Right lobe of liver (tissue), 6 donors: ENCODE data around the gene MYO1D. TPM values are rescaled to one million over a fixed set of nuclear protein-coding genes. Genes with fewer than 3 reads are reported as not detected.

Experiments
- ATAC-seq, 4 donors: fragments of 200-7000 bp; cut with Tn5 transposase; one replicate each; pipeline ENCODE4 v1.9.1; 2020; ENCODE audit warnings: mild to moderate bottlenecking in 4 of 4, moderate library complexity in 4 of 4
- DNase-seq, 3 donors: peaks; one replicate each; pipeline ENCODE4 v3.0.0-alpha.2; 2020
- H3K27ac ChIP-seq, 3 donors: fragments of 200-600 bp; one replicate each; pipeline ENCODE4 v1.8.0; 2022
- H3K27me3 ChIP-seq, 2 donors: fragments of 200-600 bp; one replicate each; pipeline ENCODE4 v1.8.0; 2022
- H3K36me3 ChIP-seq, 4 donors: fragments of 200-600 bp; sonication (generic) in 1 of 4; one replicate each; pipeline versions ENCODE4 v1.5.1 to v1.8.0; 2017 to 2022; ENCODE audit warnings: control low read depth in 1 of 4
- H3K4me1 ChIP-seq, 4 donors: fragments of 200-600 bp; sonication (generic) in 1 of 4; one replicate each; pipeline versions ENCODE4 v1.5.1 to v1.8.0; 2017 to 2022; ENCODE audit warnings: control low read depth in 1 of 4
- H3K4me3 ChIP-seq, 3 donors: fragments of 200-600 bp; one replicate each; pipeline ENCODE4 v1.8.0; 2022
- H3K9me3 ChIP-seq, 4 donors: fragments of 200-600 bp; sonication (generic) in 1 of 4; one replicate each; pipeline versions ENCODE4 v1.5.1 to v1.8.0; 2017 to 2022; ENCODE audit warnings: control low read depth in 1 of 4
- CTCF ChIP-seq, 4 donors: fragments of 200-600 bp in 3 of 4; fragments of 450-650 bp in 1 of 4; IDR thresholded peaks; one replicate each; pipeline versions ENCODE4 v1.5.1 to v1.8.0; 2016 to 2022; ENCODE audit warnings: antibody characterized with exemption in 4 of 4, mild to moderate bottlenecking in 2 of 4
- POLR2A ChIP-seq: fragments of 450-650 bp; IDR thresholded peaks from one replicate; pipeline ENCODE4 v1.6.1; 2017; ENCODE audit warnings: antibody characterized with exemption, mild to moderate bottlenecking
- WGBS: methylation state at CpG from one replicate; pipeline ENCODE4 v1.1.6; 2018; ENCODE audit warnings: low coverage, low lambda C conversion rate; ENCODE audit not compliant: insufficient coverage; ENCODE audit errors: missing lambda C conversion rate; 5-methylcytosine and 5-hydroxymethylcytosine counted together
- intact Hi-C, 2 donors: fragments of 100-400 bp; cut with DNase I; formaldehyde crosslinking; loops; one replicate each; pipeline versions ENCODE4 v1.11.2 to v1.14.1; 2022
- total RNA-seq, 6 experiments: library from RNA; depleted of rRNA in 2 of 6; stranded (reverse); fragments of >200 nt in 2 of 6; fragmentation: NEBNext Ultra II Directional in 3 of 6; extraction: Animal tissue kit (Norgen Biotek cat#: 25700) in 3 of 6; gene quantifications; one replicate each; pipeline versions ENCODE4 v1.1.0 to v1.2.4, GENCODE V29; 2016 to 2023
- donor health status: DM: no; HTN: yes; CAD: no.
- donor health status: DM: no; HTN: no; CAD: no.
- donor health status: DM: no; HTN: no; CAD: no.
- donor health status: DM: no; HTN: yes; CAD: no.
- donor health status: DM: no; HTN: yes; CAD: no.

Gene MYO1D
- total RNA-seq, 6 experiments from 2014 or later, result 17.6 to 25.7 (median 21.0) TPM

- H3K9me3 ChIP-seq, result no peaks in the 10 kb centered on the region
- peak; percentile 87 to 97 (median 91) for ATAC-seq
- H3K27ac ChIP-seq, result no peak overlapping the region
- no peaks in the 10 kb centered on the region for H3K4me1 ChIP-seq
- DNase-seq, result no peak
- H3K27me3 ChIP-seq, result no peaks in the 10 kb centered on the region
- no peak overlapping the region for H3K4me3 ChIP-seq
- intact Hi-C loops, result no loop called here
- 72% methylated on average over 6 of the region's 7 CpGs for WGBS
- no peaks in the 10 kb centered on the region for H3K36me3 ChIP-seq
- TF ChIP-seq CTCF (IDR thresholded peaks at IDR 0.05) (peak; percentile 58 to 79 (median 61)), POLR2A (no peak)
These were observed 121.7 kb downstream of the MYO1D start for GRCh38 chr17:32755045-32755805.

- H3K4me3 ChIP-seq, result no peak overlapping the region
- H3K27me3 ChIP-seq, result no peaks in the 10 kb centered on the region
- H3K9me3 ChIP-seq, result no peaks in the 10 kb centered on the region
- TF ChIP-seq POLR2A (no peak), CTCF (IDR thresholded peaks at IDR 0.05) (no peak)
- no peaks in the 10 kb centered on the region for H3K36me3 ChIP-seq
- H3K4me1 ChIP-seq, result peaks cover 0 to 5% (median 0%) of the 10 kb centered on the region in 4 donors
- intact Hi-C loops, result loop anchor here in 1 of 2 donors (5.0 kb wide), 1 partner anchor 96 kb away; no protein-coding TSS in a partner anchor
- DNase-seq (no peak), ATAC-seq (no peak)
- H3K27ac ChIP-seq, result no peak overlapping the region
- 92% methylated on average over 4 of the region's 4 CpGs for WGBS
These were observed 124.0 kb downstream of the MYO1D start for GRCh38 chr17:32752934-32753333.

- peak; percentile 70 to 88 (median 84) for ATAC-seq
- DNase-seq, result no peak
- no peak overlapping the region for H3K27ac ChIP-seq
- H3K27me3 ChIP-seq, result no peaks in the 10 kb centered on the region
- no peaks in the 10 kb centered on the region for H3K9me3 ChIP-seq
- no peak overlapping the region for H3K4me3 ChIP-seq
- intact Hi-C loops, result no loop called here
- WGBS, result 30% methylated on average over 2 of the region's 2 CpGs
- H3K4me1 ChIP-seq, result peaks cover 0 to 19% (median 0%) of the 10 kb centered on the region in 4 donors
- H3K36me3 ChIP-seq, result no peaks in the 10 kb centered on the region
- no peak for TF ChIP-seq CTCF (IDR thresholded peaks at IDR 0.05)
These were observed 129.1 kb downstream of the MYO1D start for GRCh38 chr17:32747856-32748255.

- H3K27me3 ChIP-seq, result no peaks in the 10 kb centered on the region
- no peaks in the 10 kb centered on the region for H3K9me3 ChIP-seq
- TF ChIP-seq POLR2A (no peak), CTCF (IDR thresholded peaks at IDR 0.05) (no peak)
- H3K36me3 ChIP-seq, result no peaks in the 10 kb centered on the region
- H3K4me3 ChIP-seq, result no peak overlapping the region
- no peak for DNase-seq
- peak in 2 of 4 donors; percentile 52 to 54 for ATAC-seq
- WGBS, result 71% methylated on average over 2 of the region's 2 CpGs
- no peak overlapping the region for H3K27ac ChIP-seq
- intact Hi-C loops, result no loop called here
- H3K4me1 ChIP-seq, result peaks cover 0 to 19% (median 0%) of the 10 kb centered on the region in 4 donors
These were observed 130.2 kb downstream of the MYO1D start for GRCh38 chr17:32746698-32747097.
